22Rv1 (cell line): ENCODE measurements around the gene MARCHF3.

Experiments
- CTCF ChIP-seq: fragments of 450-650 bp; IDR thresholded peaks from 2 replicates; pipeline ENCODE4 v1.5.1; 2017; ENCODE audit warnings: mild to moderate bottlenecking
- ZFX ChIP-seq: fragments of 450-650 bp; IDR thresholded peaks from 2 replicates; pipeline ENCODE4 v1.6.1; 2017; ENCODE audit warnings: antibody characterized with exemption, borderline replicate concordance

- TF ChIP-seq CTCF (no peak), ZFX (no peak)
Measured at GRCh38 chr5:126896170-126896702, 134.1 kb downstream of the MARCHF3 start.
